Measurements from ENCODE around the gene SEL1L2.
A peak's percentile ranks its signal among the peaks of the same experiment; 100 is the strongest.

SEL1L2 gene

GRCh38 chr20:13891575-13891974 lies 98.8 kb downstream of the SEL1L2 start:
- WGBS = 57% methylated on average over 1 of the region's 1 CpG
- no peak overlapping the region for H3K4me3 ChIP-seq (ENCODE audit: low read length)

DNA sequence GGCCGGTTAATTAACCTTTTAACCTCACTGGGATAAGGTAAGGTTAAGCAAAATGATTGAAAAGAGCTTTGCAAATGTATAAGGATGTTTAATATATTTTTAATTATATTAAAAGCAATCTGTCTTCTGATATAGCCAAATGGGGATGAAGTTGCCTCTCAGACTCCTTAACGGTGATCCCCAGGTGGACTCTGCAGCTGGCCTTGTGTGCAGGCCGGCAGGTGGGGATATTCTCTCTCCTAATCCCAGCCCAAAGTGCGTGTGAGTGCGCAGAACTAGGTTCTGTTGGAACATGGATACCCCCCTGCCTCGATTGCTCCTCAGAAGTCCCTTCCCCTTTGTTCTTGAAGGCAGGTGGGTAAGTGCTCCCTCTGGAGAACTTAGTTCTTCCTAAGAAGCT lies 105.6 kb downstream of the SEL1L2 start:
- no peaks in the 10 kb centered on the region for H3K4me1 ChIP-seq (ENCODE audit: insufficient read depth, low read length)
- no peak overlapping the region for H3K27ac ChIP-seq (ENCODE audit: low read depth, low read length)
- WGBS = 97% methylated on average over 5 of the region's 6 CpGs
- H3K4me3 ChIP-seq (ENCODE audit: low read length) = no peak overlapping the region
- no peaks in the 10 kb centered on the region for H3K27me3 ChIP-seq (ENCODE audit: insufficient read depth, low read length)
- H3K36me3 ChIP-seq (ENCODE audit: insufficient read depth, low read length) = no peaks in the 10 kb centered on the region
- H3K9ac ChIP-seq (ENCODE audit: low read depth, low read length) = no peak overlapping the region
- H3K9me3 ChIP-seq (ENCODE audit: insufficient read depth, low read depth, low read length) = no peaks in the 10 kb centered on the region

More at GRCh38 chr20:13891575-13891974, 98.8 kb downstream of the SEL1L2 start:
- no peak overlapping the region for H3K9ac ChIP-seq (ENCODE audit: low read depth, low read length)
- H3K27me3 ChIP-seq (ENCODE audit: insufficient read depth, low read length) = no peaks in the 10 kb centered on the region
- peaks cover 21% of the 10 kb centered on the region for H3K9me3 ChIP-seq (ENCODE audit: insufficient read depth, low read depth, low read length)
- no peak overlapping the region for H3K27ac ChIP-seq (ENCODE audit: low read depth, low read length)
- H3K36me3 ChIP-seq (ENCODE audit: insufficient read depth, low read length) = no peaks in the 10 kb centered on the region
- H3K4me1 ChIP-seq (ENCODE audit: insufficient read depth, low read length) = no peaks in the 10 kb centered on the region

- WGBS = 63% methylated on average over 1 of the region's 1 CpG
- Histone ChIP-seq H3K4me1 (ENCODE audit: insufficient read depth, low read length) (no peaks in the 10 kb centered on the region), H3K4me3 (ENCODE audit: low read length) (no peak overlapping the region), H3K27me3 (ENCODE audit: insufficient read depth, low read length) (no peaks in the 10 kb centered on the region), H3K9ac (ENCODE audit: low read depth, low read length) (no peak overlapping the region), H3K27ac (ENCODE audit: low read depth, low read length) (no peak overlapping the region), H3K9me3 (ENCODE audit: insufficient read depth, low read depth, low read length) (no peaks in the 10 kb centered on the region), H3K36me3 (ENCODE audit: insufficient read depth, low read length) (no peaks in the 10 kb centered on the region)
These were observed 107.0 kb downstream of the SEL1L2 start for GRCh38 chr20:13883425-13883824.

- no peak overlapping the region for H3K4me3 ChIP-seq (ENCODE audit: low read length)
- WGBS = no CpG with 5 or more reads among the region's 2 CpGs
- H3K27ac ChIP-seq (ENCODE audit: low read depth, low read length) = no peak overlapping the region
- peaks cover 29% of the 10 kb centered on the region for H3K4me1 ChIP-seq (ENCODE audit: insufficient read depth, low read length)
- H3K9me3 ChIP-seq (ENCODE audit: insufficient read depth, low read depth, low read length) = no peaks in the 10 kb centered on the region
- no peak overlapping the region for H3K9ac ChIP-seq (ENCODE audit: low read depth, low read length)
- H3K27me3 ChIP-seq (ENCODE audit: insufficient read depth, low read length) = no peaks in the 10 kb centered on the region
- no peaks in the 10 kb centered on the region for H3K36me3 ChIP-seq (ENCODE audit: insufficient read depth, low read length)
These were observed 111.8 kb downstream of the SEL1L2 start for GRCh38 chr20:13878566-13878965.

- H3K36me3 ChIP-seq (ENCODE audit: insufficient read depth, low read length) = no peaks in the 10 kb centered on the region
- H3K9me3 ChIP-seq (ENCODE audit: insufficient read depth, low read depth, low read length) = no peaks in the 10 kb centered on the region
- no peak overlapping the region for H3K4me3 ChIP-seq (ENCODE audit: low read length)
- H3K27me3 ChIP-seq (ENCODE audit: insufficient read depth, low read length) = no peaks in the 10 kb centered on the region
- 82% methylated on average over 3 of the region's 4 CpGs for WGBS
- H3K9ac ChIP-seq (ENCODE audit: low read depth, low read length) = no peak overlapping the region
- peaks cover 30% of the 10 kb centered on the region for H3K4me1 ChIP-seq (ENCODE audit: insufficient read depth, low read length)
- H3K27ac ChIP-seq (ENCODE audit: low read depth, low read length) = no peak overlapping the region
These were observed 112.6 kb downstream of the SEL1L2 start for GRCh38 chr20:13877793-13878192.

DNA sequence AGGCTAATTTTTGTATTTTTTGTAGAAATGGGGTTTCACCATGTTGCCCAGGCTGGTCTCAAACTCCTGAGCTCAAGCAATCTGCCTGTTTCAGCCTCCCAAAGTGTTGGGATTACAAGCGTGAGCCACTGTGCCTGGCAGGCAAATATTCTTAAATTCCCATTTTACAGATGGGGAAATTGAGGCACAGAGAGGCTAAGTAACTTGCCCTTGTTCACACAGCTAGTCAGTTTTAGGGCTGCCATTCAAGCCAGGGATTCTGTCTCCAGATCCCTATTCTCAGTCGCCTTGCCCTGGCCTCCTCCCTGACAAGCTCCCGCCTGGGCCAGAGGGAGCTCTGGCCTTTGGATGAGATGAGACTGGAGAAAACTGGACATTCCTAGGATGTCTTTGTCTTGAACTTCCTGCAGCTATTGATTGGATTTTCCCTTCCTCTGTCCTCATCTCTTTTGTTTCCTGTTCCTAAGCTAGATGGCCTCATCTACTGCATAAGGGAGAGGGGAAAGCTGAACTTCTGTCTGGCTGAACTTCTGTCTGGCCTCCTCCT lies 115.1 kb downstream of the SEL1L2 start:
- peaks cover 30% of the 10 kb centered on the region for H3K4me1 ChIP-seq (ENCODE audit: insufficient read depth, low read length)
- no peaks in the 10 kb centered on the region for H3K36me3 ChIP-seq (ENCODE audit: insufficient read depth, low read length)
- H3K9me3 ChIP-seq (ENCODE audit: insufficient read depth, low read depth, low read length) = no peaks in the 10 kb centered on the region
- 90% methylated on average over 3 of the region's 3 CpGs for WGBS
- H3K4me3 ChIP-seq (ENCODE audit: low read length) = no peak overlapping the region
- H3K27ac ChIP-seq (ENCODE audit: low read depth, low read length) = peak overlapping the region; percentile 79
- H3K27me3 ChIP-seq (ENCODE audit: insufficient read depth, low read length) = no peaks in the 10 kb centered on the region
- peak overlapping the region; percentile 29; the same call in 1 of the 2 replicates for H3K9ac ChIP-seq (ENCODE audit: low read depth, low read length)

- Histone ChIP-seq H3K9me3 (ENCODE audit: insufficient read depth, low read depth, low read length) (no peaks in the 10 kb centered on the region), H3K27me3 (ENCODE audit: insufficient read depth, low read length) (no peaks in the 10 kb centered on the region), H3K9ac (ENCODE audit: low read depth, low read length) (peak overlapping the region; percentile 29; the same call in 1 of the 2 replicates), H3K4me1 (ENCODE audit: insufficient read depth, low read length) (peaks cover 30% of the 10 kb centered on the region), H3K4me3 (ENCODE audit: low read length) (peak overlapping the region; percentile 23), H3K36me3 (ENCODE audit: insufficient read depth, low read length) (no peaks in the 10 kb centered on the region), H3K27ac (ENCODE audit: low read depth, low read length) (peak overlapping the region; percentile 79)
- 25% methylated on average over 10 of the region's 10 CpGs for WGBS
These were observed 115.8 kb downstream of the SEL1L2 start for GRCh38 chr20:13874394-13875157.

DNA sequence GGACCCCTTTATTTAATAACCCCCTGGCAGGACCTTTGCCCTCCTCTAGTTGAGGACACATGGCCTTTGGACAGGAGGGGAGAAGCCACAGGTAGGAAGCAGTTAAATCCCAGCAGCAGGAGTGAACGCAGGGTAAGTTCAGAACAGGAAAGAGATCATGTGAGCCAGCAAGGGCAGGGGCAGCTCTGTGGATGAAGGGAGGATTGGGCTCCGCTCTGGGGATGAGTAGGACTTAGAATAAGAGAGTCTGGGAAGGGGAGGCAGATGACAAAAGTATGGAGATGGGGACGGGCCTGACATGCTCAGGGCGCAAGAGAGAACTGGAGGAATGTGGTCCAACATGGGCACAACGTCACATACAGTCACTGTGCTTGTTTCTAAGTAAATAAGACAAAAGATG lies 116.6 kb downstream of the SEL1L2 start:
- WGBS = 32% methylated on average over 5 of the region's 5 CpGs
- H3K27ac ChIP-seq (ENCODE audit: low read depth, low read length) = peak overlapping the region; percentile 79; the same call in 1 of the 2 replicates
- no peaks in the 10 kb centered on the region for H3K9me3 ChIP-seq (ENCODE audit: insufficient read depth, low read depth, low read length)
- peaks cover 30% of the 10 kb centered on the region for H3K4me1 ChIP-seq (ENCODE audit: insufficient read depth, low read length)
- H3K36me3 ChIP-seq (ENCODE audit: insufficient read depth, low read length) = no peaks in the 10 kb centered on the region
- no peak overlapping the region for H3K4me3 ChIP-seq (ENCODE audit: low read length)
- no peaks in the 10 kb centered on the region for H3K27me3 ChIP-seq (ENCODE audit: insufficient read depth, low read length)
- H3K9ac ChIP-seq (ENCODE audit: low read depth, low read length) = no peak overlapping the region

DNA sequence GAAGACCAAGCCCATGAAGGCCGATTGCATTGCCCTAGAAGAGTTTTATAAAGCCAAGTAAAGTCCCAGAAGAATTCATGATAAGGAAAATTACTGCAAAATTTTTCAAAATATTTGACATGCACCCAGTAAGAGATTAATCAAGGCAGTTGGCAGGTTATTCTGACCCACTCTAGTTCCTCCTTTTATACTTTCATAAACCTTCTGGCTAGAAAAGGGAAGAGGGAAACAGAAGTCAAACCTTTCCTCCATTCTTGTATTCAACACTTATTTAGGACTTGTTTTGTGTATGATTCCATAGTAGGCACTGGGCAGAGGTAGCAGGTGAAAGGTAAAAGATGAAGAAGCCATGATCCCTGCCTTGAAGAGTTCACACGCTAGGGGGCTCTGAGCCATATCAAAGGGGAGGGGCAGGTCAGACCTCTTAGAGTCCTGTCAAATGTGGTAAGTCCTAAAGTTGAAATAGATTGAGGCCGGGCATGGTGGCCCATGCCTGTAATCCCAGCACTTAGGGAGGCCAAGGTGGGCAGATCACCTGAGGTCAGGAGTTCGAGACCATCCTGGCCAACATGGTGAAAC lies 120.2 kb downstream of the SEL1L2 start:
- Histone ChIP-seq H3K27ac (ENCODE audit: low read depth, low read length) (no peak overlapping the region), H3K4me3 (ENCODE audit: low read length) (no peak overlapping the region), H3K4me1 (ENCODE audit: insufficient read depth, low read length) (peaks cover 26% of the 10 kb centered on the region), H3K9me3 (ENCODE audit: insufficient read depth, low read depth, low read length) (no peaks in the 10 kb centered on the region), H3K36me3 (ENCODE audit: insufficient read depth, low read length) (no peaks in the 10 kb centered on the region), H3K27me3 (ENCODE audit: insufficient read depth, low read length) (no peaks in the 10 kb centered on the region), H3K9ac (ENCODE audit: low read depth, low read length) (no peak overlapping the region)
- WGBS = 83% methylated on average over 4 of the region's 4 CpGs

DNA sequence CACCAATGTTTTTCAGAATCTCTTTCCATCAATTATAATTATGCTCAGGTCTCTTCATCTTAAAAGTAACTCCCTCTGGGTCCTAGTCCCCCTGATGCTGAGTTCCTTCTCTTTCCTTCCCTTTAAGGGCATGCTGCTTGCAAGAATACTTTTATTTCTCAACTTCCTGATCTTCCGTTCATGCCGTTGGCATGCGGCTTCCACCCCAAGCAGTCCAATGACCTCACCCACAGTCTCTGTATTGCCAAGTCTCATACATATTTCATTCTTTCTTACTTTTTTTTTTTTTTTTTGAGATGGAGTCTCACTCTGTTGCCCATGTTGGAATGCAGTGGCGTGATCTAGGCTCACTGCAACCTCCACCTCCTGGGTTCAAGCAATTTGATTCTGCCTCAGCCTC lies 122.1 kb downstream of the SEL1L2 start:
- Histone ChIP-seq H3K4me1 (ENCODE audit: insufficient read depth, low read length) (peaks cover 12% of the 10 kb centered on the region), H3K36me3 (ENCODE audit: insufficient read depth, low read length) (no peaks in the 10 kb centered on the region), H3K9ac (ENCODE audit: low read depth, low read length) (no peak overlapping the region), H3K27me3 (ENCODE audit: insufficient read depth, low read length) (no peaks in the 10 kb centered on the region), H3K4me3 (ENCODE audit: low read length) (no peak overlapping the region), H3K9me3 (ENCODE audit: insufficient read depth, low read depth, low read length) (no peaks in the 10 kb centered on the region), H3K27ac (ENCODE audit: low read depth, low read length) (no peak overlapping the region)
- 93% methylated on average over 4 of the region's 4 CpGs for WGBS

GRCh38 chr20:13865791-13866351 lies 124.5 kb downstream of the SEL1L2 start:
- Histone ChIP-seq H3K9ac (ENCODE audit: low read depth, low read length) (no peak overlapping the region; the same call in 1 of the 2 replicates), H3K27me3 (ENCODE audit: insufficient read depth, low read length) (no peaks in the 10 kb centered on the region), H3K36me3 (ENCODE audit: insufficient read depth, low read length) (no peaks in the 10 kb centered on the region), H3K4me3 (ENCODE audit: low read length) (no peak overlapping the region), H3K4me1 (ENCODE audit: insufficient read depth, low read length) (peaks cover 12% of the 10 kb centered on the region), H3K9me3 (ENCODE audit: insufficient read depth, low read depth, low read length) (no peaks in the 10 kb centered on the region), H3K27ac (ENCODE audit: low read depth, low read length) (no peak overlapping the region)
- 86% methylated on average over 5 of the region's 5 CpGs for WGBS
